Activated T-cell treated with anti-CD3 and anti-CD28 coated beads for 1 hour (primary cell): Measurements from ENCODE around the gene USB1.

Source experiments
- DNase-seq: peaks from one replicate; pipeline ENCODE4 v3.0.0-alpha.2; 2020; ENCODE audit warnings: low read depth

The USB1 gene

GRCh38 chr16:58019866-58020538 is 18.8 kb downstream of the USB1 start:
- DNase-seq: no peak

- DNase-seq: peak; percentile 52
Observed at GRCh38 chr16:58020628-58021521, 19.7 kb downstream of the USB1 start.

DNA sequence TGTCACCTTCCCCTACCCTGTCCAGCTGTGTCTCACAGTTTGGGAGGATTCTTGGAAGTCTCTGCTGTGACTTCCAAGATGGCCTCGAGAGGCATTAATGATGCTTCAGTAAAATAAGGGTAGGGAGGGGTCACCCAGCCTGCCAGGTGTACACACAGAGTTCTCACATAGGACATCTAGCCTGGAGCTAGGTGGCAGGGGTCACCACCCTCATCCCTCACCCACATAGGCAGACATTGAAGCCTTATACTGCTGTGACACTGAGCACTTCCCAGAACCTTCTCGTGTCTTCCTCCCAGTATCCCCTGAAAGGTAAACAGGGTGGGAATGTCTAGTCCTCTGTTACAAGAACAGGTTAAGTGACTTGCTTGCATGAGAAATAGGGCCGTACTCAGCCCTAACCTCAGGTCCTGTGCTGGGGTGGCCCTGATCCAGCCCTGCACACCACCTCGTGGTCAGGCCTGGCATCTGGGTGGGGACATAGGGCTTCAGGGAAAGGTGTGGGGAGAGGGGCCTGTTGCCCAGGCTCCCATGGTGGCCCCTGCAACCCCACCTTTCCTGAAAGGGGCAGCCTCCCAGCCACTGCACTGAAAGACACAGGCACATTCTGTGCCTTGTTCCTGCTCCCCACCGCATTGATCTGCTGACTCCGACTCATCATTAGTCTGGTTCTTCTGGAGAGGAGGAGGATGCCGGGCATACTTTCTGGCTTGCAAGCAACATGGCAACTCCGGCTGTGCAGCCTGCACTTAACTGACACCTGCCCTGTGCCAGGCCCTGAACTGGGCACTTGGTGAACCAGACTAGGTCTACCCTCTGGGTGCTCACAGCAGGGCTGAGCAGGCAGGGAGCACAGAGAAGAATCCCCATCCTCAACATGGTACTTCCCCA is 20.7 kb downstream of the USB1 start:
- no peak for DNase-seq

GRCh38 chr16:58022601-58023371 is 21.6 kb downstream of the USB1 start:
- DNase-seq: no peak

- no peak for DNase-seq
Observed at GRCh38 chr16:58024486-58025350, 23.5 kb downstream of the USB1 start.

GRCh38 chr16:58025351-58026138 is 24.3 kb downstream of the USB1 start, which contains the start of gene MMP15:
Gene MMP15, plus strand, starts transcription at chr16:58025754. Its CDS starts 597 bp downstream, at chr16:58026351.
- DNase-seq: peak; percentile 49

- no peak for DNase-seq
Observed at GRCh38 chr16:58026139-58026704, 25.0 kb downstream of the USB1 start.

DNA sequence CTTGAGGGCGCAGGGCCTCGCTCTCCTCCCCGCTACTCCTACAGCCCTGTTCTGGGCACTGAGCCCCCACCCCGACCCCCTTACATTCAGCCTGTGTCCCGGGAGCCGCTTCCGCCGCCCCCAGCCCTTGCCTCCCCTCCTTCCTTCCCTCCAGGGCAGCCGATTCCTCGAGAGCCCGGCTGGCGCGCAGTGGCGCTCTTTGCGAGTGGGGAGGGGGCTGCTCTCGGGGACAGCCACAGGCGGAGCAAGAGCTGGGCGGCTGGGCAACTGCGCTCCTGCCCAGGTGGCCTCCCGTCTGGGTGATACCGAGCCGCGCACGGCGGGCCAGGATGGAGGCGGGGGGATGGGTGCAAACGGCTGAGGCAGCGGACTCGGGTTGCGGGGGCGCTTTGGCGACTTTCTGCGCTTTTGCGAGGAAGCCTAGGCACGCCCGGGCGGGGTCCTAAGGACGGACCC is 25.5 kb downstream of the USB1 start:
- no peak for DNase-seq

DNA sequence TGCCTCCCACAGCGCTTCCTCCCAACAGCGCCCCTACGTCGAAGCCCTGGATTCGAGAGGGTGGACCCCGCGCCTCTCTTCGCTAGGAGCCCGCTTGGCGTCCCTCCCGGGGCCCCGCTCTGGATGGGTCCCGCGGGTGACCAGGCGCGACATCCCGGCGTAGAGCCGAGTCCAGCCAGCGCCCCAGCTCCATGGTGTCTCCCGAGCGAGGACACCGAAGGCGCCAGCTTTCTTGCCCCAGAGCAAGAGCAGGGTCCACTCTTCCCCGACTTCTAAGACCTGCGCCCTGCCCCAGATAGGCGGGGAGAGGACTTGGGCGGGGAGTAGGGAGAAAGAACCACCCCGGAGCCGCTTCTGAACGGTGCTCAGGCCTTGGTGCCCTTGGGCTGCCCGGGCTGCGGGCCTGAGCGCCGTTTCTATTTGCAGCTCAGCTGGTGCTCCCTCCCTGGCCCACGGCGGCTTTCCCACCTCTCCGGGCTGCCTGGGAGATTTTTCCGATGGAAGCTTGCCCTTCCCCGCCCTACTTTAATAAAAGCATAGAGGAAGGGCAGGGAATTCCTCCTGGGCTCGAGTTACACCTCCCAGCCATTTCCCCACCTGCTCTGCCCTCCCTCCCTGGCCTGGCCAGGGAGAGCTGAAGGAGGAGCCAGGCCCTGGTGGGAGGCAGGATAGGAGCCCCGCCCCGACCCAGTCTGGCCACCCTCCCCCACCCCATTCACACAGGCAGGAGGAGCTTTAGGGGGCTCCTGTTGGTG is 26.1 kb downstream of the USB1 start:
- DNase-seq: no peak

- no peak for DNase-seq
Observed at GRCh38 chr16:58027916-58028455, 26.8 kb downstream of the USB1 start.

DNA sequence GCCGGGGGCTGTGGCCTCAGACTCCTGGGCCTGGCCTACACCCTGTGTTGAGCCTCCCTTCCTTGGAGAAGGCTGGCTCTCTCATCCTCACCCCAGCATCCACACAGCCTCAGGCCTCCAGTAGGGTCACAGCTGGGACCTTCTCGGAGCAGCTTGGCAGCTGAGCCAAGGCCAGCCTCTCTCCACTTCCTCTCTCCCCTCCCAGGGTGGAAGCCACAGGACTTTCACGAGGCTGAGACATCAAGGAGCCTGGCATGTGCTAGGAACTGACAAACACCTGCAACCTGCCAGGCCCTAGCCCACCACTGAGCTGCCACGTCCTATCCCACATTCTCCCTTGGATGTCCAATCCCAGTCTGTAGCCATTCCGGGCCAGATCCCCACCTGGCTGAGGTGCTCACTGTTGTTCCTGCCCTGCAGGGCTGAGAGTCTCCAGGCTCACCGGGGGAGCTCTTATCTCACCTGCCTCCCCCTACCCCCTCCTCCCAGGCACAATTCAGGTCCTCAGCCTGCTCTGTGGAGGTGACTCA is 27.4 kb downstream of the USB1 start:
- DNase-seq: no peak

DNA sequence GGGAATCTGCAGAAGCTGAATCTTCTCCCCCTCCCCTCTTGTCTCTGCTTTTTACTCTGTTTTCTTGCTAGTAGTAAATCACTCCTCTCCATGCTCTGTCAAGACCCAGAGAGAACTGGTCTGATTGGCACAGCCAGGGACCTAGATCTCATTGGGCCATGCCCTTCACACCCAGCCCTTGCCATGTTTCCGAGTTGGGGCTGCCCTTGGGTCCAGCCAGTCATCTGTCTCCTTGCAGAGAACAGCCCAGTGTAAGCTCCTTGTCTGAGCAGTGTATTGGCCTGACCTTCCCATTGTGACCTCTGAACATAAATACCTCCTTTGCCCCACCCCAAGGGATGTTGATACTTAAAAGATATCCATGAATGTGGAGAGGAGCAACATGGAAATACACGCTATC is 28.2 kb downstream of the USB1 start:
- DNase-seq: no peak

- DNase-seq: no peak
Observed at GRCh38 chr16:58030136-58030840, 29.1 kb downstream of the USB1 start.

GRCh38 chr16:58031016-58031800 is 30.0 kb downstream of the USB1 start:
- DNase-seq: no peak

DNA sequence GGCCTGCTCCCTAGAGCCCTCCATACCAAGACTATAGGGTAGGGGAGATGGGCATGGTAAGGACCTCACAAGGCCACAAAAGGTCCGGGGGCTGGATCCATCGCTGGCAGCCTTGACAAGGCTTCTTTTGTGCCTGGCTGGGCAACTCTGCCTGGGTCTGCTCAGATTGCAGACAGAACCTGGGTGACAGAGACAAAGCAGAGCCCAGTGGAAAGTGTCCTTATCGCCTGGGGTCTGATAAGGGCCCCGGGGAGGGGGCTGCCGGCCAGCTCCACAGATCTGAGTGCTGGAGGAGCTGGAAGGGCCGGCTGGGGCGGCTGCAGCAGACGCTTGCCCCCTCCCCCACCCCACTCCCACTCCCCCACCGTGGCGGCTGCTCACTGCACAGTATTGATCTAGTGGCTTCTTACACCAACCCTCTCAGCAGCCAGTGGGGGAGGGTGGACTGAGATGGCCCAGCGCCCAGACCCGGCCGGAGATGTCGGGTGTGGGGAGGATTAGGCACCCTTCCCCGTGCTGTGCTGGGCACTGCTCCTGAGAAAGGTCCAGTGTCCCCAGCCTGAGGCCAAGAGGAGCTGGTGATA is 31.6 kb downstream of the USB1 start:
- no peak for DNase-seq

DNA sequence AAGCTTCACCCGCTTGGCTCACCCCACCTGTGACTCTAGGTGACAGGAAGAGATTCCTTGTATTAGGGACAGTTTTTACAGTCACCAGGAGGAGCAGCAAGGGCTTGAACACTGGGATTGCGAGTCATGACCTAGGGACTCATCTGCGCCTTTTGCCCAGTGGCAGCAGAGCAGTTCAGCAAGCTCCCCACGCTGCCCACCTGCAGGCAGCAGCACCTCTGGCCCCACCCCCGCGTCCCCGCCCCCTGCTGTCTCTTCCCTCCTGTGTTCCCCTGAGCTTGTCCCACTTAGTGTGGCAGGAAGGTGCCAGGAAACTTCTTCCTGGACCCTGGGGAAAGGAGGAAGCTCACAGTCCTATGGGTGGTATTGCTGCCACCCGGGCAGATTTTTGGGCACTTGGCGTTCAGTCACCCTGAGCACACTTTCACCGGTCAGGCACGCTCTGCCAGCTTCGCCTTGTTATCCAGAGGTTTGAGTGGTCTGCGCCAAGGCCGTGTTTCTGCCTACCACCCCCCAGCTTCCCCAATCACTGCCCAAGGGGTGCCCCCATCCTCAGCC is 33.0 kb downstream of the USB1 start:
- DNase-seq: no peak
